ENCODE data around the gene TNFRSF1B.

The TNFRSF1B gene

DNA sequence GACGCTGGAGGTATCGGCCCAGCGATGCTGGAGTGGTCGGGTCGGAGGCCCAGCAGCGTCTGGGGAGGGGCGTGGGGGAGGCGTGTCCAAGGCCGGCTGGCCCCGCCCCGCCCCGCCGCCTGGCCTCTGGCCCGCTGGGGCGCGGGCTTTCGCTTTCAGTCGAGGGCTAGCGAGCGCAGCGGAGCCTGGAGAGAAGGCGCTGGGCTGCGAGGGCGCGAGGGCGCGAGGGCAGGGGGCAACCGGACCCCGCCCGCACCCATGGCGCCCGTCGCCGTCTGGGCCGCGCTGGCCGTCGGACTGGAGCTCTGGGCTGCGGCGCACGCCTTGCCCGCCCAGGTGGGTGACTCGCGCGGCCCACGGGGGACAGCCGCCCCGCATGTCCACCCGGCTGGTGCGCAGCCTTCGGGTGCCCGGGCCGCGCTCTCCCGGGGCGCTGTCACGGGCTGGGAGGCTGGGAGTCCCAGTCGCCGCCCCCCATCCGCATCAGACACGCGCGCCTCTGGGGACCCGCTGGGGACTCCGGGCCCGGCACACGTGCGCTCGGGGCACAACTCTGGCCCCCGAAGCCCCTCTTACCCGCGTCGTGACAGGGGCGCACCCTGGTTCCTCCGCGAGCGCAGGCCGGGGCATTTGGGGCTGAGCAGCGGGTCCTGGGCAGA is at the start of gene TNFRSF1B:
TSS of gene TNFRSF1B (plus strand) at position 158 of the 659 bp plus-strand sequence. CDS start at position 259, 101 bp downstream.
- ATAC-seq (peak; percentile 65), DNase-seq (peak; percentile 84)

DNA sequence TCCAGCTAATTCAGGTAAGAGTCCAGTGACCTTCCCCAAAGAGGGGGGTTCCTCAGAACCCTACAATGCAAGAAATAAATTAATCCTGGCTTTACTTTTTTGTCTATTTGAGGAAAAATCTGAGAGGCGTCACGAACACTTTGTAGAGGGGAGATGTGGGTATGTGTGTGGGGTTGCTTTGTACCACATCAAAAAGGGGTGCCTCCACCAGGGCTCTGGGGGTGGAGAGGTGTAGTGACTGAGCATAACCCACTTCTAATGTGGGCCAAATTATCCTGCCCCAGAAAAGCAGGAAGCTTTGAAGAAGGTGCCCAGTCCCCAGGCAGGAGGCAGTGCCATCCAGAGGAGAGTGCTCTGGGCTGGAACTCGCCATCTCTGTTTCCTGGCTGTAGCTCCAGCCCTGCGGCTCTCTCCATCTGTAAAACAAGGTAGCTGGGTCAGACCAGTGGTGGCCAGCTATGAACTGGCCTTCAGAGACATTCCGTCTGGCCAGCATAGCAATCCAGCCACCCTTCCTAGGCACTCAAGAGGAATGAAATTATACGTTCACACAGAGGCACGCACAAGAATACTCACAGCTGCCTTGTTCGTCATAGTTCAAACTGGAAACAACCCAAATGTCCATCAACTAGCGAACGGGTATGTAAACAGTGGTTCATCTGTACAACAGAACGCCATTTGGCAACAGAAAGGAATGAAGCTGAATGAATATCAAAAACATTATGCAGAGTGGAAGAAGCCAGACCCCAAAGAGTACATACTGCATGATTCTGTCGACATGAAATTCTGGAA is 45.4 kb upstream of the TNFRSF1B start:
- ATAC-seq (peak; percentile 29), DNase-seq (no peak)

DNA sequence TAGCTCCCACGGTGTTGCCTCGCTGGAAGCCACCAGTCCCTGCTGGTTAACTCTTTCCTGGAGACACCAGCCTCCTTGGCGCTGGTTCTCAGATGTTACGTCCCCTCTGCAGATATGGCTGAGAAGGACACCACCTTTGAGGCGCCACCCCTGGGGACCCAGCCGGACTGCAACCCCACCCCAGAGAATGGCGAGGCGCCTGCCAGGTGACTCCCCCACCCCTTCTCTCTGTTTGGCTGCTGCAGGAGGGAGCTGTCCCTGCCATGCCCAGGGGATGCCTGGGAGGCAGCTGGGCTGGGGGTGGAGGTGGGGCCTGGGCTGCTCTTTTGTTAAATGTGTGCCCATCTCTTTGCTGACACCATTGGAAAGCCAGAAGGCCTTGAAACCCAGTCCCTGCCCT is 43.6 kb upstream of the TNFRSF1B start:
- no peak for ATAC-seq
- no peak for DNase-seq

DNA sequence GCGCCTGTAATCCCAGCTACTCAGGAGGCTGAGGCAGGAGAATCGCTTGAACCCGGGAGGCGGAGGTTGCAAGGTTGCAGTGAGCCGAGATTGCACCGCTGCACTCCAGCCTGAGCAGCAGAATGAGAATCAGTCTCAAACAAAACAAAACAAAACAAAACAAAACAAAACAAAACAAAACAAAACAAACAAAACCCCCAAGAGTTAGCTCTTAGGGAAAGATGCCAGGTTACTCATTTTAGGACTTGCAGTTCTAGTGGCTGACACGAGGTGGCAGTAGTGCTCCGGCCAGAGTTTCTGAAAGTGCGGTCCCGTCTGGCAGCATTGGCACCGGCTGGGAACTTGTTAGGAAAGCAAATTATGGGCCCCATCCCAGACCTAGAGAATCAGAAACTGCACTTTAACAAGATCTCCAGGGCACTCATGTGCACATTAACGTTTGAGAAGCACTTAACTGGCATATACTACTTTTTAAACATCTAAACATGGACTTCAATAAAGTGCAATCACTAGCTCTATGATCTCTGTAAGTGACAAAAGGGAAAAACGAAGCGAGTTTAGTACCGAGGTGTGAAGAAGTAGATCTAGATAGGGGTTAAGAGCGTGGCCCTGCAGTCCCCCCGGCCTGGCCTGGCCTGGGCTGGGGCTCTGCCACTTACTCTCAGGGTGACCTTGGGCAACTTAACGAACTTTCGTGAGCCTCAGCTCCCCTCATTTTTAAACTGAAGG is 41.9 kb upstream of the TNFRSF1B start:
- DNase-seq, result peak; percentile 83
- ATAC-seq, result no peak

DNA sequence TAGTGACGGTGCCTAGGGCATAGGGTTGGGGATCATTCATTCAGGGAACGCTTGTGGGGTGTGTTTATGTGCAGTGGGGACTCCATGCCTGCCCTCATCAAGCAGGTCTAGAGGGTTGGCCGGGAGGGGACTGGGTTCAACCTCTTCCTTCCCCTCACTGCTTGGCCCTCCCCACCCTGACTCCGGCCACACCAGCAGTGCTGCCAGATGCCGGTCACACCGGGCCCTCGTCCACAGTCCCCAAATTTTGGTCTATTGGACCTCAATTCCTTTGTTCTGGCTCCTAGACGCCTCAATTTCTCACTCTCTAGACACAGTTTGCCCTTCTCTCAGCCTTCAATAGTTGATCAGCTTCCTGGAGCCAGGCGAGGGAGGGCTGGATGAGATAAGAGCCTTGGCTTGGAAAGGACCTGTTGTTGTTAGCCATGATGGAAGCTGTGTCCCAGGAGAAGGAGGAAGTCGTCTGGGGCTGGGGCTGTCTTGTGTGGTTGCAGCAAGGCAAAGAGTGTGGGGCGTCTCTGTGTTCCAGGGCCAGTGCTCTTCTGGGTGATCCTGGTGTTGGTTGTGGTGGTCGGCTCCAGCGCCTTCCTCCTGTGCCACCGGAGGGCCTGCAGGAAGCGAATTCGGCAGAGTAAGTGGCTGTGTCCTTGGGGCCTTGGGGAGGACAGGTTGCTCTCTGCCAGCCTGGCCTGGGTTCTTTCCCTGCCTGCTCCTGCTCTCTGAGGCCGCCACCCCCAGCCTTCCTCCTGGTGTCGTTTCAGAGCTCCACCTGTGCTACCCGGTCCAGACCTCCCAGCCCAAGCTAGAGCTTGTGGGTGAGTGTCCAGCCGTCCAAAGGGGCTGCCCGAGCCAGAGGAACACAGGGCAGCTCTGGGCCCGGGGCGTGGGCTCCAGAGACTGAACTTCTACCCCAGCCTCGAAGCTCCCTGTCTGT is 41.1 kb upstream of the TNFRSF1B start:
- no peak for ATAC-seq
- DNase-seq, result no peak

DNA sequence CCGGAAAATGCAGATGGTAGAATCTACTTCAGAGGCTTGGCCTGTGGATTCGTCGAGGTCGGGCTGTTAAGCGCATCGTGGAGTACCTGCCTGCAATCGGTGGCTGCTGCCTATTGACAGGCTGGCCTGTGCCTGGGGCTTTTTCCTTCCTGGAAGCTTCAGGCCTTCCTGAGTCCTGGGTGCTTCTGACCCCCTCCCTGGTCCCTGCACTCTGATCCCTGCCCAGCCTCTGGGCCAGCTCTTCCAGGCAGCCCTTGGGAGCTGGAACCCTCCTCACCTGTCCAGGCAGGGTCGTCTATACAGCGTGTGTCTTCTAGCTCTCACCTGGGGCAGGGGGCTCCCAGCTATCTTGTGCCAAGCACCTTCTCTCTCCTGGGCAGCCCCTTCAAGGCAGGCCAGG is 40.0 kb upstream of the TNFRSF1B start:
- ATAC-seq, result no peak
- no peak for DNase-seq

DNA sequence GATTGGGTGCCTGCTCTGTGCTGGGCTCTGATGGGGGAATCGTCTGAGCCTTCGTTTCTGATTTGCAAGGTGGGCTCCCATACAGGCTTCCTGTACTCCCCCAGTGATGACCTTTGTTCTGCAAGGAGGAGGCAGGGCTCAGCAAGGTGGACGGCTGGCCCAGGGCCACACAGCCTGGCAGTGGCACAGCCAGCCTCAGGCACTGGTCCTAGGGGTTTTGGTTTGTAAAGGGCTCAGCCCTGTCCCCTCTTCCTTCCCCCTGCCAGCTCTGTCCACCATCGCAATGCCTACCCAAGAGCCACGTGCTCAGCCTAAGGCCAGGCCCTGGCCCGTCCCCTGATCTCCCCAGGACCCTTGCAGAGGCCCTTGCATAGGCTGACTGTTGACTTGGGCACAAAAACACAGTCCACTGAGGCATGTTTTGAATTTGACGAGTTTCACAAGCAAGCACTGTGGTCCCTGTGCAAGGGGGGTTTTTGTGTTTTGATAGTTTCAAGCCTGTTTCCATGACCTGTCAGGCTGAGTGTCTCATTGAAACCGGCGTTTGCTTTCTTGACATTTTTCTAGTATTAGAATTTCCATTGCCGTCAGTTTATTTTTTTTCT is 39.5 kb upstream of the TNFRSF1B start:
- peak; percentile 58 for DNase-seq
- ATAC-seq, result peak; percentile 86

DNA sequence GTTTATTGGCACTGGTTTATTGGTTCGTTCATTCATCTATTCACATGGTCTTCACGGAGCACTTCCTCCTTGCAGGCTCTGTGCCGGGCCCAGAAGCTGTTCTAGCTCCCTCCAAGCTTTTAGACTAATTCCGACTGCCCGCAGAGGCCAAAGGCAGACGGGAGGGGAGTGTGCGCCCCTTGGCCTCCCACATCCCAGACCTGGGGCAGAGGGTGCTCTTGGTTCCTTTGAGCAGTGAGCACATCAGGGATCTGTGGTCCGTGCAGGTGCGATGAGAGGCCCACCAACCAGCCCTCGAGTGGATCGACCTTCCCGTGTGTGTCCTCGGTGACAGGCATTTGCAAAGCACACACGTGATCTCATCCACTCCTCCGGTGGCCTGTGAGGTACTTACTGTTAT is 38.7 kb upstream of the TNFRSF1B start:
- no peak for DNase-seq
- no peak for ATAC-seq

DNA sequence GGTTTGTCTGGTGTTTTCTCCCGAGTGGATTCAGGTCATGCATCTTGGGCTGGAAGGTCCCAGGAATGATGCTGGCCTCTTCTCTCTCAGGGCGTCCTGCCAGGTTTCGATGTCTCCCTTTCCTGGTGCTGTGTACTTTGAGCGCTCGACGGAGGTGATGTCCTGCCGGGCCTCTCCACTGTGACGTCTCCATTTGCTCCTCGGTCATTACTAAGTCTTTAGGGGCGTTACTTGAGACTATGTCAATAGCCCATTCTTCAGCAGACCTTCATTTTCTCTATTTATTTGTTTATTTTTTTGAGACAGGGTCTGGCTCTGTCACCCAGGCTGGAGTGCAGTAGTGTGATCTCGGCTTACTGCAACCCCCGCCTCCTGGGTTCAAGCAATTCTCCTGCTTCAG is 37.2 kb upstream of the TNFRSF1B start:
- ATAC-seq, result no peak
- DNase-seq, result no peak

DNA sequence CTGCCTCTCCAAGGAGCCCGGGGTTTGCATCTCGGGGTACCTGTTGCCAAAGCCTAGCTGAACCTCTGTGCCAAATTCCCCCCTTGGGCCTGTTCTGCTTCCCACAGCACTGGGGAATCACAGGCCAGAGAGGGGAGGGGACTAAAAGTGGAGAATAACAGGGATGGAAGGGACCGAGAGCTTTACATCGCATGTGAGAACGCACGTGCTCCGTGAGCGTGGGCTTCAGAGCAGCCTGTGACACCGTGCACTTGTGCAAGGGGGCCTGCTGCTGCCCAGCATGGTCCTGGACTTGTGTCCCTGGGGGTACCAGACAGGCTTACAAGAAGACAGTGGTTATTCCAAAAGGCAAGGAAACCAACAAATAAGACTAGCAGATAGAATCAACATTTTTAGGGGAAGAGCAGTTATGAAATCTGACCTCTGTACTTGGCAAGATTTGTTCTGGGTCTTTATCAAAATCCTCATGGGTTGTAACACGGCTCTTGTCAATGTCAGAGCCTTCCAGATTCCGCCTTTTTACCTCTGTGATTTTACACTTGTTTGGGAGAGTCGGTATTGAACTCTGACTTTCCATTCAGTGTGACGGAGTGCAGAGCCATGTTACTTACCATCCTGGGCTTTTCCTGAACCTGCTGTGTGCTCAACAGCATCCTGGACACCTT is 36.2 kb upstream of the TNFRSF1B start:
- DNase-seq, result no peak
- no peak for ATAC-seq

DNA sequence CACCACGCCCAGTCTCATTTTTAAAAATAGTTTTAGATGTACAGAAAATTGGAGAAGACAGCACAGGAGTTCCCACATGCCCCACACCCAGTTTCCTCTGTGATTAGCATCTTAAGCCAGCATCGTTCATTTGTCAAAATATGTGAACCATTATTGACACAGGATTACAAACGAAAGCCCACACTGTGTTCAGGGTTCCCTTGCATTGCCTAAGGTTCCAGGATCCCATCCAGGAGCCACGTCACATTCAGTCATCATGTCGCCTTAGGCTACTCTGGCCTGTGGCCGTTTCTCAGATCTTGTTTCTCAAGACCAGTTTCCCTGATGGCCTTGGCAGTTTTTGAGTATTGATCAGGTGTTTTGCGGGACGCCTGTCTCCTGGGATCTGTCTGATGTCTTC is 34.7 kb upstream of the TNFRSF1B start:
- DNase-seq (no peak), ATAC-seq (no peak)

DNA sequence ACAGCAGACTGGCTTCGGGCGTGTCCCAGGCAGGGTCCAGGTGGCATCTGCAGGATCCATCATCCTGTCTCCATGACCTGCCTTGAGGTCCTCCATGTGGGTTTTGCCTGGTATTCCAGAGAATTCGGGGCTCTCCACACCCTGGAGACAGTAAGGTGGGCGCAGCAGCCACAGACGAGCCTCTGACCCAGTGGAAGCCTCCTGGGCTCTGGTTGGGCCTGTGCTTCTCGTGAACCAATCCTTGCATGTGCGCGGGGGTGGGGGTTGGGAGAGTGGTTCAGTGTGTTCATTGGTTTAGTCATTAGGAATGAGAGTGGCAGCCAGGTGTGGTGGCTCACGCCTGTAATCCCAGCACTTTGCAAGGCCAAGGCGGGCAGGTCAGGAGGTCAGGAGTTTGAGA is 32.1 kb upstream of the TNFRSF1B start:
- no peak for ATAC-seq
- no peak for DNase-seq

DNA sequence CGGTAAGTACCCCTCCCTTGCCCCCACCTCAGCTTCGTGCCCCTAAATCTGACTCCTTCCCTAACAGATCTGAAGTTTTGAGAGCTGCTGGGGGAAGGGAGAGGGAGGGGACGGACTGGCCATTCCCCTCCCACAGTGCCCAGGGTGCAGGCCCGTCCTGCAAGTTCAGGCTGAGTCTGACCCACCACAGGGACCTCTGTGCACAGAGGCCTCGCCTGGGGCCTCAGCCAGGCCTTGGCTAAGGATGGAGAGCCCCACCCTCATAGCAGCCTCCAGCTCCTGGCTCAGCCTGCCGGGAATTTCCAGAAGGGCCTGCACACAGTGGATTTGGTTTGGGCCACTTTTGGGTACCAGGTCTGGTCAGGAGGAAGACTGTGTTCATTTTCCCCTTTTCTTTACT is 31.2 kb upstream of the TNFRSF1B start:
- ATAC-seq, result no peak
- DNase-seq, result no peak

DNA sequence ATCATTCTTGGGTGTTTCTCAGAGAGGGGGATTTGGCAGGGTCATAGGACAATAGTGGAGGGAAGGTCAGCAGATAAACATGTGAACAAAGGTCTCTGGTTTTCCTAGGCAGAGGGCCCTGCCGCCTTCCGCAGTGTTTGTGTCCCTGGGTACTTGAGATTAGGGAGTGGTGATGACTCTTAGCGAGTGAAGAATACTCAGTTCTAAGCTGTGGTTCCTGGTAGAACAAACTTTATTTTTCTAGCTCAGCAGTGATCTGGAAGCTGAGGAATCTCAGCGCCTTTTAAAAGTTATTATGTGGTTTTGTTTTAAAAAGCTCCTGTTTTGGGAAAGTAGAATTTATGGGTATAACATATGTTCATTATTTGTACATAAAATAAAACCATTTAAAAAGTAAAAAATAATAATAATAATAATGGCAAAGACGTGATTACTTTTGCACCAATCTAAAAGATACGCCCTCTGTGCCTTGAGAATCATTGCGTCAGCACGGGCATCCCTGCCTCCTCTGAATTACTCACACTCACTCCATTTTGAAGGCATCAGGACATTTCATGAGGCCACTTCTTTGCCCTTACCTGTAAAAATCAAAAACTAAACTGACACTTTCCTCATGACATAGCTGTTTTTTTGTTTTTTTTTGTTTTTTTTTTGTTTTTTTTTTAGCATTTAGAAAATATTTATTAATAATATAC is 29.7 kb upstream of the TNFRSF1B start:
- ATAC-seq (no peak), DNase-seq (no peak)

DNA sequence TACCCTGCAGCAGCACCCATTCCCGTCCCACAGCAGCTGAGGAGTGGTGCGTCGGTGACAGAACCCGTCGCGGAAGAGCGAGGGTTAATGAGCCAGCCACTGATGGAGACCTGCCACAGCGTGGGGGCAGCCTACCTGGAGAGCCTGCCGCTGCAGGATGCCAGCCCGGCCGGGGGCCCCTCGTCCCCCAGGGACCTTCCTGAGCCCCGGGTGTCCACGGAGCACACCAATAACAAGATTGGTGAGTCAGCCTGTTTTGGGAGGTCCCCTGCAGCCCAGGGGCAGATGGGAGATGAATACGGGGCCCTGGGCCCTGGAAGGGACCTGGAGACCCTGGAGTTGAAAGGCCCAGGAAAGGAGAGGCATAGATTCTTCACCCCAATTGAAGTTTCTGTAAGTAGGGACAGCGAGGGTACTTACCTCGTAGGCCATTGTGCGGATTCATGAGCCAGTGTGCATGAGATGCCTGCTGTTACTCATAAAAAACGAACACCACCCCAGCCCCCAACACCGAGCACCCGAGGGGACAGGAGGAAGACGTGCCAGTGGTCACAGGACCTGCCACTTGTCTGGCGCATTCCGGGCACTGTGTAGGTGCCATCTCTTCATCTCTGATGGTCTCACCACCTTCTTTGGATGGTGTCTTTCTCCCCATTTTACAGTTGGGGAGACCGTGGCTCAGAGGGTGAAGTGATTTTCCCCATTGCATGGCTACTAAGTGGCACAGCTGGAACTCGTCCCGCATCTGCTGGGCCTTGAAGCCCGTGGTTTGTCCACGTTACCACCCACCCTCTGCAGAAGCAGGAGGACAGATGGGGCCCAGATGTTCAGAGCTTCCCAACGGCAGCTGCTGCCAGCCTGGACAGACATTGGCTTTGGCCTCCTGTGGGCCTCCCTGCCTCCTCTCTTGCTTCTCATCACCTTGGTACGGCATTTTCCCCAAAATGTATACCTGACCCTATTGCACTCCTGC is 28.3 kb upstream of the TNFRSF1B start:
- DNase-seq, result no peak
- ATAC-seq, result no peak

DNA sequence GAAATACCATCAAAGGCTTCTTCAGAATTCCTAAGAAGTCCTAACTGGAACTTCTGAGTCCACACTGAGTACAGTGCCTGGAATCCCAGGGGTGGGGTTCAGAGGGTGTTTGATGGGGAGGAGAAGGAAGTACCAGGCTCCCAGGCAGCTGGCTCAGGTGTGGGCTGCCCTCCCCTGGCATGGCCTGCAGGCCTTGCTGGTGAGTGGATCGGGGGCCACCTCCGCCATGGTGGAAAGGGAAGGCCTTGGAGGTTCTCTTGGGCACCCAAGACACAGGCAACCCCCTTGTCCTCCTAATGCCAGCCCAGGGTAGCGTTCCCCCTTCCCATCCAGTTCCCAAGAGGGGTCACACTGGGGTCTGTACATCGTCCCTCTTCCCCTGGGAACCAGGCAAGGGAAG is 26.8 kb upstream of the TNFRSF1B start:
- DNase-seq (no peak), ATAC-seq (no peak)

DNA sequence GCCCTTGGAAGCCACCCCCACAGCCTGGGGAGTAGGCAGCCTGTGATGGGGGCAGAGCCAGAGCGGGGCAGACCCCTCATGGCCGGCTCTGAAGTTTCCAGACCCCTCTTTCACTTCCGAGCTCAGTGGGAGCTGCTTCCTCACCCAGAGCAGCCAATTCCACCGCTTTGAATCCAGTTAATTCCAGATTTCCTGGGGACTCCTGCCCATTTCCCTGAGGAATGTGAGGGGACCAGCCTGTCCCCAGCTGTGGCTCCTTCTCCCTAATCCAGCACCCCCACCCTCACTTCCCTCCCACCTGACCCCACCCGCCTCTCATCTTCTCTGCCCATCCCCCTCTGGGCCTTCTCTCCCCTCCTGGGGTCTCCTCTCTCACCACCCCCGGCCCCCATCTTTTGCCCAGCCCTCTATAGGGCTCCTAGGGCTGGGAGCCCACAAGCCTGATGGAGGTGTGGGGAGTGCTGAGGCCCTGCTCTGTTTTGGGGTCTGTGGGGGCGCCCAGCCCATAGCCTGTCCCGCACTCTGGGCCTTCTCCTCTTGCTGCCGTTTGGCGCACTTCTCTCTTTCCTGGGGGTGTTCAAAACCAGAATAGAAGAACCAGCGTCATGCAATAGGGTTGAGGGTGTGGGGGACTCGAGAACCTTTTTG is 26.2 kb upstream of the TNFRSF1B start:
- no peak for DNase-seq

DNA sequence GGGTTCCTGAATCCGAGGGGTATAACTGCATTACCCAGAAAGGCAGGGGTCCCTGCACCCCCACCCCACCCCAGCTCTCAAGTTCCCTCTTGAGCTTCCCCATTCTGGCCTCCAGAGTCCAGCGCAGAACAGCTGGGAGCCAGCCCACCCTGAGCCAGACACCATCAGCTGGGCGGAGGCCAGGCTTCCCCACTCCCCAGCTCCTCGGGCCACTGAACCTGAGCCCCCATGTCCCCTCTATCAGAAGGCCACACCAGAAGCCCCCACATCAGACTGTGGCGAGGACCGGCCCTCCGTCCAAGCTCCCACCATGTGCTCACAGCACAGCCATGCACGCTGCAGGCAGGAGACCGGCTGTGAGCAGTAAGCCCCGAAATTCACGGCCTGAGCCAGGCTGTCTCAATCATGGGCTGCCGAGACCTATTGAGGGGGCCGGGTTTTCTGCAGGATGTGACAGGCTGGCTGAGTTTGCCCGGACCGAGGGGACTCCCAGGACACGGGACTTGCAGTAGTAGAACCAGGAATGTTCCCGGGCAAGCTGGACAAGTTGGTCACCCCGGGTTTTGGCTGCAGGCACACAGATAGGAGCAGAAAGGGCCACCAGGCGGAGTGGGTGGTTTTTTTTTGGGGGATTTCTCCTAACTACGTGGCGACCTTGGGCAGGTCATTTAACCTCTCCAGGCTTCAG is 25.5 kb upstream of the TNFRSF1B start:
- ATAC-seq (no peak), DNase-seq (no peak)

More for the DNA sequence above, 26.2 kb upstream of the TNFRSF1B start:
- no peak for ATAC-seq
